H1 (cell line): Measurements from ENCODE around the gene KRTAP5-1. TPM values are rescaled to one million over a fixed set of nuclear protein-coding genes. Genes with fewer than 3 reads are reported as not detected.

Experiments
- ASH2L ChIP-seq: fragments of 200-600, 300-600 bp; sonication (generic); IDR thresholded peaks from one replicate; pipeline ENCODE4 v1.7.1; 2017; ENCODE audit warnings: low read length
- CHD1 ChIP-seq: IDR thresholded peaks from 2 replicates; pipeline ENCODE4 v1.6.1; 2012; ENCODE audit warnings: low read depth, low read length, improper control_type of control experiment
- KDM1A ChIP-seq: fragments of 200-600, 300-600 bp; sonication (generic); IDR thresholded peaks from 2 replicates; pipeline ENCODE4 v1.7.1; 2016; ENCODE audit warnings: mild to moderate bottlenecking, low read length, borderline replicate concordance
- KDM5A ChIP-seq: fragments of 200-600 bp; IDR thresholded peaks from 2 replicates; pipeline ENCODE4 v1.7.1; 2012; ENCODE audit warnings: mild to moderate bottlenecking, low read length, inconsistent platforms, mixed read lengths
- POLR2A ChIP-seq, 2 experiments: IDR thresholded peaks; 1 replicate in 1 of 2; 2 replicates in 1 of 2; pipeline ENCODE4 v1.6.1; 2011; ENCODE audit warnings: low read depth in 2 of 2, low read length in 2 of 2, mild to moderate bottlenecking in 2 of 2; ENCODE audit errors: control extremely low read depth in 1 of 2
- SIRT6 ChIP-seq: IDR thresholded peaks from one replicate; pipeline ENCODE4 v1.7.1; 2012; ENCODE audit warnings: low read length, inconsistent platforms
- SIX5 ChIP-seq: IDR thresholded peaks from 2 replicates; pipeline ENCODE4 v1.6.1; 2011; ENCODE audit warnings: mild to moderate bottlenecking, low read depth, low read length
- SRF ChIP-seq: IDR thresholded peaks from 2 replicates; pipeline ENCODE4 v1.6.1; 2011; ENCODE audit warnings: mild to moderate bottlenecking, low read depth, low read length, moderate library complexity
- polyA plus RNA-seq, 7 experiments: library from polyadenylated mRNA; depleted of rRNA in 3 of 7; stranded (reverse) in 5 of 7; unstranded in 2 of 7; fragments of >200 nt in 5 of 7; fragments of 200-250 nt in 2 of 7; gene quantifications; 1 replicate in 5 of 7; 2 replicates in 1 of 7; 4 replicates in 1 of 7; pipeline versions ENCODE4 v1.2.1 to v1.2.3, GENCODE V29; 2011 to 2013; ENCODE audit warnings: missing spikeins in 2 of 7, mixed read lengths in 2 of 7
- total RNA-seq: library from RNA; stranded (reverse); fragmentation: NEBNext Ultra II Directional; extraction: Animal tissue kit (Norgen Biotek cat#: 25700); gene quantifications from 2 replicates; pipeline ENCODE4 v1.2.1, GENCODE V29; 2021
- TF ChIP-seq, protein P1 (sequence below): fragments of 300-600 bp; sonication (generic); IDR thresholded peaks from 2 replicates; pipeline ENCODE4 v1.7.1; 2012; ENCODE audit warnings: low read length, moderate library complexity, mild to moderate bottlenecking, inconsistent platforms; ENCODE audit not compliant: insufficient replicate concordance

Gene KRTAP5-1
- total and polyA plus RNA-seq, 2 of the 8 experiments (the other 6 are each of a cell fraction or from before 2014, with no cell fraction given), result not detected

DNA sequence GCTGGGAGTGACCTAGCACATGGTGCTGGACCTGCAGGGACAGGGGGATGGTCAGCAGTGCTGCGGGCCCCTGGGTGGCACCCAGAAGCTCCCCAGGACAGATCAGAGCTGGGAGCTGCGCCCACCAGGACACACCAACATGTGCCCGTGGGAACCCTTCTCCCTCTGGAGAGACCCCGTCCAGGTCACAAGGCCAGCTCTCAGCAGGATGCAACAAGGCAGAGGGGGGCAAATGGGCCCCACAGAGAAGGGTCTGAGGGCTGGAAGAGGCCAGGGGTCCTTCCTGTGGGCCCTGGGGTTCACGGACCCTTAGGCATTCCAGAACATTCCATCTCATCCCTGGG lies 19.2 kb downstream of the KRTAP5-1 start (continued):
- TF ChIP-seq, protein P1, sequence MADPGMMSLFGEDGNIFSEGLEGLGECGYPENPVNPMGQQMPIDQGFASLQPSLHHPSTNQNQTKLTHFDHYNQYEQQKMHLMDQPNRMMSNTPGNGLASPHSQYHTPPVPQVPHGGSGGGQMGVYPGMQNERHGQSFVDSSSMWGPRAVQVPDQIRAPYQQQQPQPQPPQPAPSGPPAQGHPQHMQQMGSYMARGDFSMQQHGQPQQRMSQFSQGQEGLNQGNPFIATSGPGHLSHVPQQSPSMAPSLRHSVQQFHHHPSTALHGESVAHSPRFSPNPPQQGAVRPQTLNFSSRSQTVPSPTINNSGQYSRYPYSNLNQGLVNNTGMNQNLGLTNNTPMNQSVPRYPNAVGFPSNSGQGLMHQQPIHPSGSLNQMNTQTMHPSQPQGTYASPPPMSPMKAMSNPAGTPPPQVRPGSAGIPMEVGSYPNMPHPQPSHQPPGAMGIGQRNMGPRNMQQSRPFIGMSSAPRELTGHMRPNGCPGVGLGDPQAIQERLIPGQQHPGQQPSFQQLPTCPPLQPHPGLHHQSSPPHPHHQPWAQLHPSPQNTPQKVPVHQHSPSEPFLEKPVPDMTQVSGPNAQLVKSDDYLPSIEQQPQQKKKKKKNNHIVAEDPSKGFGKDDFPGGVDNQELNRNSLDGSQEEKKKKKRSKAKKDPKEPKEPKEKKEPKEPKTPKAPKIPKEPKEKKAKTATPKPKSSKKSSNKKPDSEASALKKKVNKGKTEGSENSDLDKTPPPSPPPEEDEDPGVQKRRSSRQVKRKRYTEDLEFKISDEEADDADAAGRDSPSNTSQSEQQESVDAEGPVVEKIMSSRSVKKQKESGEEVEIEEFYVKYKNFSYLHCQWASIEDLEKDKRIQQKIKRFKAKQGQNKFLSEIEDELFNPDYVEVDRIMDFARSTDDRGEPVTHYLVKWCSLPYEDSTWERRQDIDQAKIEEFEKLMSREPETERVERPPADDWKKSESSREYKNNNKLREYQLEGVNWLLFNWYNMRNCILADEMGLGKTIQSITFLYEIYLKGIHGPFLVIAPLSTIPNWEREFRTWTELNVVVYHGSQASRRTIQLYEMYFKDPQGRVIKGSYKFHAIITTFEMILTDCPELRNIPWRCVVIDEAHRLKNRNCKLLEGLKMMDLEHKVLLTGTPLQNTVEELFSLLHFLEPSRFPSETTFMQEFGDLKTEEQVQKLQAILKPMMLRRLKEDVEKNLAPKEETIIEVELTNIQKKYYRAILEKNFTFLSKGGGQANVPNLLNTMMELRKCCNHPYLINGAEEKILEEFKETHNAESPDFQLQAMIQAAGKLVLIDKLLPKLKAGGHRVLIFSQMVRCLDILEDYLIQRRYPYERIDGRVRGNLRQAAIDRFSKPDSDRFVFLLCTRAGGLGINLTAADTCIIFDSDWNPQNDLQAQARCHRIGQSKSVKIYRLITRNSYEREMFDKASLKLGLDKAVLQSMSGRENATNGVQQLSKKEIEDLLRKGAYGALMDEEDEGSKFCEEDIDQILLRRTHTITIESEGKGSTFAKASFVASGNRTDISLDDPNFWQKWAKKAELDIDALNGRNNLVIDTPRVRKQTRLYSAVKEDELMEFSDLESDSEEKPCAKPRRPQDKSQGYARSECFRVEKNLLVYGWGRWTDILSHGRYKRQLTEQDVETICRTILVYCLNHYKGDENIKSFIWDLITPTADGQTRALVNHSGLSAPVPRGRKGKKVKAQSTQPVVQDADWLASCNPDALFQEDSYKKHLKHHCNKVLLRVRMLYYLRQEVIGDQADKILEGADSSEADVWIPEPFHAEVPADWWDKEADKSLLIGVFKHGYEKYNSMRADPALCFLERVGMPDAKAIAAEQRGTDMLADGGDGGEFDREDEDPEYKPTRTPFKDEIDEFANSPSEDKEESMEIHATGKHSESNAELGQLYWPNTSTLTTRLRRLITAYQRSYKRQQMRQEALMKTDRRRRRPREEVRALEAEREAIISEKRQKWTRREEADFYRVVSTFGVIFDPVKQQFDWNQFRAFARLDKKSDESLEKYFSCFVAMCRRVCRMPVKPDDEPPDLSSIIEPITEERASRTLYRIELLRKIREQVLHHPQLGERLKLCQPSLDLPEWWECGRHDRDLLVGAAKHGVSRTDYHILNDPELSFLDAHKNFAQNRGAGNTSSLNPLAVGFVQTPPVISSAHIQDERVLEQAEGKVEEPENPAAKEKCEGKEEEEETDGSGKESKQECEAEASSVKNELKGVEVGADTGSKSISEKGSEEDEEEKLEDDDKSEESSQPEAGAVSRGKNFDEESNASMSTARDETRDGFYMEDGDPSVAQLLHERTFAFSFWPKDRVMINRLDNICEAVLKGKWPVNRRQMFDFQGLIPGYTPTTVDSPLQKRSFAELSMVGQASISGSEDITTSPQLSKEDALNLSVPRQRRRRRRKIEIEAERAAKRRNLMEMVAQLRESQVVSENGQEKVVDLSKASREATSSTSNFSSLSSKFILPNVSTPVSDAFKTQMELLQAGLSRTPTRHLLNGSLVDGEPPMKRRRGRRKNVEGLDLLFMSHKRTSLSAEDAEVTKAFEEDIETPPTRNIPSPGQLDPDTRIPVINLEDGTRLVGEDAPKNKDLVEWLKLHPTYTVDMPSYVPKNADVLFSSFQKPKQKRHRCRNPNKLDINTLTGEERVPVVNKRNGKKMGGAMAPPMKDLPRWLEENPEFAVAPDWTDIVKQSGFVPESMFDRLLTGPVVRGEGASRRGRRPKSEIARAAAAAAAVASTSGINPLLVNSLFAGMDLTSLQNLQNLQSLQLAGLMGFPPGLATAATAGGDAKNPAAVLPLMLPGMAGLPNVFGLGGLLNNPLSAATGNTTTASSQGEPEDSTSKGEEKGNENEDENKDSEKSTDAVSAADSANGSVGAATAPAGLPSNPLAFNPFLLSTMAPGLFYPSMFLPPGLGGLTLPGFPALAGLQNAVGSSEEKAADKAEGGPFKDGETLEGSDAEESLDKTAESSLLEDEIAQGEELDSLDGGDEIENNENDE, result no peak
- TF ChIP-seq KDM5A (no peak), SRF (no peak), ASH2L (no peak), KDM1A (no peak), CHD1 (no peak), SIRT6 (no peak), POLR2A (IDR thresholded peaks at IDR 0.05; ENCODE audit: control extremely low read depth in 1 of 2, low read depth in 2 of 2, low read length in 2 of 2) (no peak), SIX5 (no peak)
